Mucosa of stomach (tissue), 1 donor: Measurements from ENCODE around the gene TNFRSF25.
"Not testable (repeated sequence)": the region's sequence is repeated elsewhere in the genome, so short reads cannot be mapped to it uniquely, and the experiment has no call there.

Source experiments
- H3K27me3 ChIP-seq: one replicate; pipeline ENCODE4 v1.7.0; 2013; ENCODE audit warnings: mild to moderate bottlenecking, low read length; ENCODE audit not compliant: control insufficient read depth, insufficient read depth
- H3K36me3 ChIP-seq: one replicate; pipeline ENCODE4 v1.7.0; 2013; ENCODE audit warnings: low read length; ENCODE audit not compliant: control insufficient read depth, insufficient read depth
- H3K4me1 ChIP-seq: one replicate; pipeline ENCODE4 v1.7.0; 2013; ENCODE audit warnings: mild to moderate bottlenecking, low read length; ENCODE audit not compliant: control insufficient read depth, insufficient read depth
- H3K4me3 ChIP-seq: one replicate; pipeline ENCODE4 v1.7.0; 2013; ENCODE audit warnings: low read length
- H3K9ac ChIP-seq: one replicate; pipeline ENCODE4 v1.7.0; 2013; ENCODE audit warnings: mild to moderate bottlenecking, low read length, moderate library complexity
- H3K9me3 ChIP-seq: one replicate; pipeline ENCODE4 v1.7.0; 2013; ENCODE audit warnings: mild to moderate bottlenecking, low read length, moderate library complexity; ENCODE audit not compliant: control insufficient read depth
- donor health status: Pancreatic carcinoma.

Gene TNFRSF25

DNA sequence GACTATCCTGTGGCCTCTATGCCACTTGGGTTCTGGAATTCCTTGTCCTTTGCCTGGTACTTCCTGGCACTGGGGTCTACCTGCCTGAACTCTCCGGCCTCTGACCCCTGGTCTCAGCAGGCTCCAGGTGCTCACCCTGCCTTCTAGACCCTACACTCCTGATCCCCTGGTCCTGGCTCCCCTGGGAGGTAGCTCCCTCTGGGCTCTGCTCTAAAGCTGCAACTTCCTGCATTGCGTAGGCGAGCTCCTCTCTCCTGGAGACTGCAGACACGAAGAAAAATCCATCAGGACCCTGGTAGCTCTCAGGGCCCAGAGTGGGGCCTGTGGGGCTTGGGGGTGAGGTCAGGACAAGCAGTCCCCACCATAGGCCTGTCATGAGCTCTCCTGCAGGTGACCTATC lies 33.3 kb upstream of the TNFRSF25 start:
- Histone ChIP-seq H3K4me1 (peaks cover 15% of the 10 kb centered on the region), H3K9ac (no peak overlapping the region), H3K9me3 (no peaks in the 10 kb centered on the region), H3K27me3 (peaks cover 36% of the 10 kb centered on the region), H3K4me3 (no peak overlapping the region), H3K36me3 (no peaks in the 10 kb centered on the region)

- Histone ChIP-seq H3K36me3 (no peaks in the 10 kb centered on the region), H3K27me3 (peaks cover 36% of the 10 kb centered on the region), H3K9me3 (no peaks in the 10 kb centered on the region), H3K9ac (no peak overlapping the region), H3K4me3 (no peak overlapping the region), H3K4me1 (peaks cover 15% of the 10 kb centered on the region)
These were observed 32.7 kb upstream of the TNFRSF25 start for GRCh38 chr1:6498576-6499111.

DNA sequence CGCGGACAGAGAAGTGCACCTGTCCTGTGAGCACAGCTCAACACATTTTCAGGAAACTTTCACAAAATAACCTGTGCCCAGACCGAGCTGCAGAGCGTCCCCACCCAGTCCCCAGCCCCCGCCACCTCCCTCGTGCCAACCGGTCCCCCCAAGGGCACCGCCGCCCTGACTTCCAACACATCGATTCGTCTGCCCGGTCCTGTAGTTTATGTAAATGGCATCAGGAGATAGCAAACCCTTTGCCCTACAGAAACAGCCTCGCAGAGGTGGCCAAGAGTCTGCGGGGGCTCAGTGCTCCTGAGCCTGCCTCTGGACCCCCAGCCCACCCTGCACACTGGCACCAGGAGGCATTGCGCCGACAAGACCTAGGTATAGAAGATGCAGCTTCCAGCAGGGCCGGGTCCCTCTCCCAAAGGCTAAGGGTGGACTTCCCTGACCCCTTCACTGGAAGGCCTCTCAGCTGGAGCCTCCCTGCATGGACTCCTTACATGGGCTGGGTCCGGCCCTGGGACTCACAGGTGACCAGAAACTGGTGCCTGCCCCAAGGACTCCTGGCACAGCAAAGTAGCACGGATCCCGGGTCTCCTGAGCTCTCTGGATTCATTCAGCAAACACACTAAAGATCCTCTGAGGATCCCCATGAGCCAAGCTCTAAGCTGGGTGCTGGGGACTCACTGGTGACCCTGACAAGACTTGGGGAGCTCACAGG lies 32.0 kb upstream of the TNFRSF25 start:
- peaks cover 15% of the 10 kb centered on the region for H3K4me1 ChIP-seq

DNA sequence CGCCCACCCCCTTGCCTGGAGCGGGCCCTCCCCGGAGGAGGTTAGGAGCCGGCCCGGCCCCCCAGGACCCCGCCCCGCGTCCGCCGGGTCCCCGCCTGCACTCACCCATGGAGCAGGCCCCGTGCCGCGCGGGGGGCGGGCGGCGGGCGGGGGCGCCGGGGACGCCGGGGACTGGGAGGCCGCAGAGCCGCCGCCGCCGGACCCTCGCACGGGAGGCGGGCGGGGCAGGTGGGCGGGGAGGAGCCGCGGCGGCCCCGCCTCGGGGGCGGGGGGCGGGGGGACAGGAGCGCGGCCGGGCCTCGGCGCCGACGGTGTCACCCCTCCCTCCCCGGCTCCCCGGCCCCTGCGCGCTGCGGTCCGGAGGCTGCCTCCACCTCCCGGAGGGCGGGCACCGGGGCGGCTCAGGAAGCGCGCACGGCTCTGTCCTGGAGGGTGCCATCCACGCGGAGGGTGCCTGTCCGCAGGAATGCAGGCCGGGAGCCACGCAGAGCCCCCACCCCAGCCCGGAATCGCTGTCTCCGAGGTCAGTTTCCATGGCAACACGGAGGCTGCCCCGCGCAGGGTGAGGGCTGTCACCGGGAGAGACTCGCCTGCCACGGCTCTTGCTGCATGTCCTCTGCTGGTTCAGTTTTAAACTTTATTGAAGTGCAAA lies 31.4 kb upstream of the TNFRSF25 start:
- Histone ChIP-seq H3K36me3 (no peaks in the 10 kb centered on the region), H3K4me3 (peak overlapping the region; percentile 36), H3K27me3 (peaks cover 36% of the 10 kb centered on the region), H3K9ac (no peak overlapping the region), H3K4me1 (peaks cover 15% of the 10 kb centered on the region), H3K9me3 (no peaks in the 10 kb centered on the region)

More for the DNA sequence above, 32.0 kb upstream of the TNFRSF25 start:
- Histone ChIP-seq H3K27me3 (peaks cover 36% of the 10 kb centered on the region), H3K9me3 (no peaks in the 10 kb centered on the region), H3K4me3 (no peak overlapping the region), H3K9ac (no peak overlapping the region), H3K36me3 (no peaks in the 10 kb centered on the region)

DNA sequence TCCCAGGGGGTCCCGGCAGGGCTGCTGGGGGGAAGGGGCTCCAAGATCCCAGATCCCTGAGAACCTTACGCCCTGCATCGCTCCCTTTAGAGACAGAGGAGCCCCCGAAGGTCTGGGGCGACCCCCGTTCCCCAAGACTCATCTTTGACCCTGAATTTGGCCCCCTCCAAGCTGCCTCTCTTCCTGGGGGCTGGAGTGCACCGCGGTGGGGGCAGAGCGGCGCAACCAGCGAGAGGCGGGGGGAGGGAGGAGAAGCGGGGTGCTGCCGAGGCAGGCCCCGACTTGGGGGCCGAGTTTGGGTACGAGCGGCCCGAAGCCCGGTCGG lies 30.9 kb upstream of the TNFRSF25 start:
- H3K4me3 ChIP-seq = no peak overlapping the region
- peaks cover 11% of the 10 kb centered on the region for H3K4me1 ChIP-seq
- H3K36me3 ChIP-seq = no peaks in the 10 kb centered on the region
- H3K9me3 ChIP-seq = no peaks in the 10 kb centered on the region
- peaks cover 32% of the 10 kb centered on the region for H3K27me3 ChIP-seq
- H3K9ac ChIP-seq = no peak overlapping the region

GRCh38 chr1:6496365-6496721 lies 30.4 kb upstream of the TNFRSF25 start:
- H3K9ac ChIP-seq = no peak overlapping the region
- no peaks in the 10 kb centered on the region for H3K36me3 ChIP-seq
- peaks cover 29% of the 10 kb centered on the region for H3K27me3 ChIP-seq
- H3K9me3 ChIP-seq = no peaks in the 10 kb centered on the region
- H3K4me3 ChIP-seq = no peak overlapping the region
- peaks cover 14% of the 10 kb centered on the region for H3K4me1 ChIP-seq

DNA sequence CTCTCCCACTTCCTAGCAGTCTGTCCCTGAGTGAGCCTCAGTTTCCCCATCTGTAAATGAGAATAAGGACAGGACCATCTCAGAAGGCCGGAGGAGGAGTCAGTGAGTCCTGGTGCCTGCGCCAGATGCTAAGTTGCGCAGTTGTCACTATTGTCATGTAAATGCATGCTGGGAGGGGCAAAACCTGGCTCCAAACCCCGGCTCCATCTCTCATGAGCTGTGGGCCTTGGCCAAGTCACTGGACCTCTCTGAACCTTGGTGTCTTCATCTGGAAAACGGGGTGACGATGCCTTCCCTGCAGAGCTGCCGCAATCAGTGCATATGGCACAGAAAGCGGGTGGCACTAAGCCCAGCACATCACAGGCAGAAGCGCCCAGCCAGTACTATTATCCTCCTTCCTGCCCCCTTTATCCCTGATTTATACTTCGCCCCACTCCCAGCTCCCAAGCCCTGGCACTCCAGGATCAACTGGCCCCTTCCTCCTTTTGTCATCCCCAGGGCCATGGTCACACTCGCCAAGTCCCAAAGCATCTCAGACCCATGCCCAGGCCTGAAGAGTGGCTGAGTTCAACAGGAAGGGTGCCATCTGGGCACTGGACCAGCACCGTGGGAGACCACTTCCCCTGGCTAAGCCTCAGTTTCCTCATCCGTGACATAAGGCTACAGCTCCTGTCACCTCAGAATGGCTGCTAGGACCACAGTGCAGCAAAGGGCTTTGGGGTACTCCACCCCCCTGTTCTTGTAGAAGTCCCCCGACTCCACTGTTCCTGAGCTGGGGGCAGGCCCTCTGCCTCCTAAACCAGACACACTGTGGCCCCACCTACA lies 29.8 kb upstream of the TNFRSF25 start:
- peaks cover 18% of the 10 kb centered on the region for H3K4me1 ChIP-seq
- H3K9me3 ChIP-seq = no peaks in the 10 kb centered on the region
- no peak overlapping the region for H3K9ac ChIP-seq
- H3K4me3 ChIP-seq = no peak overlapping the region
- H3K27me3 ChIP-seq = peaks cover 29% of the 10 kb centered on the region
- H3K36me3 ChIP-seq = no peaks in the 10 kb centered on the region

DNA sequence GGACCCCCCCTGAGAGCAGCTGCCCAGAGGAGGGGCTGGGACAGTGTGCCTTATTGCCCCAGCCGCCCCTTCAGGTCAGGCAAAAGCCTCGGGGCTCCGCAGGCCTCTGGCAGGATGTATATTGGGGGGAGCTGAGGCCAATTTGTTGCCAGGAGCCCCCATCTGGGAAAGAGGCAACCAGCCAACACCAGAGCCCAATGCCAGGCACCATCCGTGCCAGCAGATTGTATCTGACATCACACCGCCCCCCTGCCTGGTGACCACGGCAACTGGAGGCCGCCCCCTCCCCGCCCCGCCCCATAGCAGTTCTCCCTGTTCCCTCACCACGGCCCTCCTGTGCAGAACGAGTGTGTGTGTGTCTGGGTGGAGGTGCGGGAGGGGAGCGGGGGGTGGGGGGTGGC lies 29.1 kb upstream of the TNFRSF25 start:
- Histone ChIP-seq H3K36me3 (no peaks in the 10 kb centered on the region), H3K9me3 (no peaks in the 10 kb centered on the region), H3K4me3 (no peak overlapping the region), H3K4me1 (peaks cover 21% of the 10 kb centered on the region), H3K27me3 (peaks cover 29% of the 10 kb centered on the region), H3K9ac (no peak overlapping the region)

GRCh38 chr1:6494627-6495026 lies 28.7 kb upstream of the TNFRSF25 start:
- Histone ChIP-seq H3K4me1 (peaks cover 25% of the 10 kb centered on the region), H3K27me3 (peaks cover 29% of the 10 kb centered on the region), H3K4me3 (no peak overlapping the region), H3K9ac (no peak overlapping the region), H3K36me3 (no peaks in the 10 kb centered on the region), H3K9me3 (no peaks in the 10 kb centered on the region)

DNA sequence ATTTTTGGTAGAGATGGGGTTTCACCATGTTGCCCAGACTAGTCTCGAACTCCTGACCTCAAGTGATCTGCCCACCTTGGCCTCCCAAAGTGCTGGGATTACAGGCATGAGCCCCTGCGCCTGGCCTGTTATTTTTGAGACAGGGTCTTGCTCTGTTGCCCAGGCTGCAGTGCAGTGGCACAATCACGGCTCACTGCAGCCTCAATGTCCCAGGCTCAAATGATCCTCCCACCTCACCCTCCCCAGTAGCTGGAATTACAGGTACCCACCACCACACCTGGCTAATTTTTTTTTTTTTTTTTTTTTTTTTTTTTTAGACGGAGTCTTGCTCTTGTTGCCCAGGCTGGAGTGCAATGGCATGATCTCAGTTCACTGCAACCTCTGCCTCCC lies 27.9 kb upstream of the TNFRSF25 start:
- H3K4me1 ChIP-seq = peaks cover 33% of the 10 kb centered on the region
- peaks cover 26% of the 10 kb centered on the region for H3K27me3 ChIP-seq
- not testable (repeated sequence) for H3K9ac ChIP-seq, H3K36me3 ChIP-seq, H3K4me3 ChIP-seq, H3K9me3 ChIP-seq

DNA sequence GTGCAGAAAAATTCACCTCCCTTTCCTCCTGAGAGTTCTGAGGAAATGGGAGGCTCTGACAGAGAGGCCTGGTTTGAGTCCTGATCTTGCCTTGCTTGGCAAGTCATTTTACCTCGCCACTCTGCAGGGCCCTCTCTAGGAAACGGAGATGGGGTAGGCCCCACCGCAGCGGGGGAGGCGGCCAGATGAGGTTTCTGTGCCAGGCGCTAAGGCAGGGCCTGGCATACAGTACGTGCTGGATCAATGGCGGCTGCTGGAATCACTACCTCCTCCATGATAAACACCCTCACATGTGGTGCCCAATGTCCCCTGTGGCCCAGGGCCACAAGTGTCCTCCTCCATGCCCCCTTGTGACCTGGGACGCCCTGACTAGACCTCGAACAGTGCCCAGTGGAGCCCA lies 26.0 kb upstream of the TNFRSF25 start:
- Histone ChIP-seq H3K27me3 (peaks cover 16% of the 10 kb centered on the region), H3K36me3 (no peaks in the 10 kb centered on the region), H3K9ac (no peak overlapping the region), H3K4me1 (peaks cover 42% of the 10 kb centered on the region), H3K4me3 (no peak overlapping the region), H3K9me3 (no peaks in the 10 kb centered on the region)

- H3K9ac ChIP-seq = peak within 1 kb of the TSS; percentile 92
- peaks cover 42% of the 10 kb centered on the region for H3K4me1 ChIP-seq
- H3K36me3 ChIP-seq = no peaks in the 10 kb centered on the region
- H3K9me3 ChIP-seq = no peaks in the 10 kb centered on the region
- peaks cover 11% of the 10 kb centered on the region for H3K27me3 ChIP-seq
- H3K4me3 ChIP-seq = peak within 1 kb of the TSS; percentile 71
These were observed 25.5 kb upstream of the TNFRSF25 start, which contains the start of gene PLEKHG5 for GRCh38 chr1:6491480-6491962. Gene PLEKHG5 (minus strand): TSS chr1:6491667. CDS start chr1:6477571, 14,096 bp downstream.
